Endothelial cell of umbilical vein (primary cell): ENCODE measurements around the gene SLC6A7. TPM values are rescaled to one million over a fixed set of nuclear protein-coding genes. Genes with fewer than 3 reads are reported as not detected.

Source experiments
- BruUV-seq: library from RNA; stranded (reverse); fragments of 400-500 nt; replicated peaks from 2 replicates; lab custom pipeline; 2021; lab: Mats Ljungman, UMichigan
- CTCF ChIA-PET: fragments of 300-600, 350-600 bp; sonication (Branson Sonifier 250); formaldehyde crosslinking; loops from one replicate; lab custom pipeline; 2021; ENCODE audit warnings: antibody characterized with exemption, inconsistent platforms; lab: Charles Lee
- POLR2A ChIA-PET: fragments of 300-600, 350-600 bp; sonication (Branson Sonifier 250); formaldehyde crosslinking; loops from one replicate; lab custom pipeline; 2021; ENCODE audit warnings: antibody characterized with exemption, inconsistent platforms; lab: Charles Lee
- DNase-seq: peaks from one replicate; pipeline ENCODE4 v3.0.0-alpha.2; 2011; ENCODE audit warnings: low read depth, low spot score
- FAIRE-seq: peaks from 2 replicates; lab custom pipeline; 2011; peaks lifted over from hg19 to GRCh38; lab: Jason Lieb, UNC
- H2AFZ ChIP-seq: 2 replicates; pipeline ENCODE4 v1.6.0; 2012; ENCODE audit warnings: low read depth, low read length, control low read depth, inconsistent platforms
- H3K27ac ChIP-seq: 2 replicates; pipeline ENCODE4 v1.5.1; 2011; ENCODE audit warnings: low read depth, mild to moderate bottlenecking, control low read depth, low read length, moderate library complexity; ENCODE audit not compliant: insufficient read depth
- H3K27me3 ChIP-seq, 2 experiments: 2 replicates each; pipeline versions ENCODE4 v1.6.0 to v1.6.1; 2011; ENCODE audit warnings: low read length in 2 of 2, mixed read lengths in 1 of 2; ENCODE audit not compliant: control insufficient read depth in 2 of 2, insufficient read depth in 2 of 2
- H3K36me3 ChIP-seq, 2 experiments: 2 replicates in 1 of 2; 3 replicates in 1 of 2; pipeline ENCODE4 v1.5.1; 2011; ENCODE audit warnings: low read length in 2 of 2, mild to moderate bottlenecking in 1 of 2, moderate library complexity in 1 of 2; ENCODE audit not compliant: control insufficient read depth in 2 of 2, insufficient read depth in 2 of 2; ENCODE audit errors: extremely low read depth in 1 of 2
- H3K4me1 ChIP-seq: 3 replicates; pipeline ENCODE4 v1.5.1; 2011; ENCODE audit warnings: mild to moderate bottlenecking, low read length; ENCODE audit not compliant: control insufficient read depth, insufficient read depth; ENCODE audit errors: extremely low read depth
- H3K4me2 ChIP-seq: 2 replicates; pipeline ENCODE4 v1.6.1; 2011; ENCODE audit warnings: low read length, control low read depth, mixed read lengths; ENCODE audit not compliant: insufficient read depth
- H3K4me3 ChIP-seq, 3 experiments: fragments of 200-600 bp in 1 of 3; sonication (generic), shearing (Covaris generic) in 1 of 3; replicated peaks in 1 of 3; 2 replicates each; pipeline ENCODE4 v1.5.1; 2011 to 2016; ENCODE audit warnings: control low read depth in 3 of 3, low read length in 3 of 3, mild to moderate bottlenecking in 2 of 3, inconsistent platforms in 1 of 3, low read depth in 1 of 3, moderate library complexity in 1 of 3; ENCODE audit not compliant: insufficient read depth in 1 of 3
- H3K79me2 ChIP-seq: 2 replicates; pipeline ENCODE4 v1.6.0; 2012; ENCODE audit warnings: low read length, inconsistent platforms; ENCODE audit not compliant: control insufficient read depth, insufficient read depth
- H3K9ac ChIP-seq: replicated peaks from 2 replicates; pipeline ENCODE3; 2011; ENCODE audit warnings: low read length, control low read depth; ENCODE audit not compliant: insufficient read depth; ENCODE audit errors: extremely low read depth
- H3K9me1 ChIP-seq: replicated peaks from 3 replicates; pipeline ENCODE4 v1.6.0; 2011; ENCODE audit warnings: mild to moderate bottlenecking, low read length; ENCODE audit not compliant: control insufficient read depth, insufficient read depth; ENCODE audit errors: extremely low read depth
- H3K9me3 ChIP-seq: replicated peaks from 2 replicates; pipeline ENCODE4 v1.5.1; 2012; ENCODE audit warnings: low read length, inconsistent platforms; ENCODE audit not compliant: control insufficient read depth, insufficient read depth
- H4K20me1 ChIP-seq: replicated peaks from 2 replicates; pipeline ENCODE3; 2011; ENCODE audit warnings: mild to moderate bottlenecking, low read length; ENCODE audit not compliant: control insufficient read depth, insufficient read depth; ENCODE audit errors: extremely low read depth
- CTCF ChIP-seq, 2 donors: IDR thresholded peaks; 1 replicate in 1 of 2; 2 replicates in 1 of 2; pipeline ENCODE4 v1.5.1; 2011; ENCODE audit warnings: low read length in 2 of 2, mild to moderate bottlenecking in 2 of 2, moderate library complexity in 2 of 2, control low read depth in 1 of 2, inconsistent platforms in 1 of 2, low read depth in 1 of 2; ENCODE audit not compliant: insufficient read depth in 1 of 2; ENCODE audit errors: extremely low read depth in 1 of 2
- EZH2 ChIP-seq: IDR thresholded peaks from 2 replicates; pipeline ENCODE4 v1.6.1; 2012; ENCODE audit warnings: borderline replicate concordance, low read depth, mild to moderate bottlenecking, moderate library complexity, low read length, inconsistent platforms; ENCODE audit not compliant: severe bottlenecking
- GATA2 ChIP-seq: IDR thresholded peaks from 2 replicates; pipeline ENCODE4 v1.7.0; 2011; ENCODE audit warnings: low read depth, mild to moderate bottlenecking, moderate library complexity, mixed read lengths, low read length; ENCODE audit not compliant: insufficient read length, insufficient read depth
- MYC ChIP-seq: IDR thresholded peaks from one replicate; pipeline ENCODE4 v1.6.1; 2011; ENCODE audit warnings: mild to moderate bottlenecking, low read depth, low read length
- POLR2A ChIP-seq: IDR thresholded peaks from 2 replicates; pipeline ENCODE4 v1.6.1; 2012; ENCODE audit warnings: low read depth, mild to moderate bottlenecking, control low read depth, low read length
- POLR2AphosphoS5 ChIP-seq: IDR thresholded peaks from 2 replicates; pipeline ENCODE4 v1.6.1; 2012; ENCODE audit warnings: low read depth, mild to moderate bottlenecking, control low read depth, low read length, moderate library complexity; ENCODE audit not compliant: insufficient read depth
- dilution Hi-C: fragments of 300-500 bp; cut with MboI; formaldehyde crosslinking; loops from one replicate; pipeline ENCODE4 v1.15.0; 2019; ENCODE audit warnings: low sequenced_read_pairs; ENCODE audit not compliant: extremely low pct_ligation_motif_present
- intact Hi-C: fragments of 100-400 bp; cut with micrococcal nuclease; formaldehyde crosslinking; loops from one replicate; pipeline ENCODE4 v1.10.0; 2022
- polyA plus RNA-seq, 4 experiments: library from polyadenylated mRNA; depleted of rRNA in 3 of 4; stranded (reverse) in 3 of 4; unstranded in 1 of 4; fragments of >200 nt; gene quantifications; 2 replicates each; pipeline versions ENCODE4 v1.2.1 to v1.2.3, GENCODE V29; 2011 to 2012; ENCODE audit warnings: missing spikeins in 1 of 4
- total RNA-seq: library from RNA; stranded (reverse); gene quantifications from 2 replicates; pipeline ENCODE4 v1.2.3, GENCODE V29; 2021

The SLC6A7 gene
- total and polyA plus RNA-seq, 2 donors (not counting 3 experiments of a cell fraction or from before 2014, with no cell fraction given) = not detected

GRCh38 chr5:150204590-150204960 lies 14.7 kb downstream of the SLC6A7 start:
- BruUV-seq = no TSS peak
- ChIA-PET POLR2A (no interaction called here), CTCF (interaction anchor here (2.9 kb wide), 1 partner anchor 13 kb away, joined by 17 read pairs; no protein-coding TSS in a partner anchor)
- Histone ChIP-seq H3K9me3 (no peaks in the 10 kb centered on the region), H3K4me1 (no peaks in the 10 kb centered on the region), H3K36me3 (no peaks in the 10 kb centered on the region), H3K9ac (no peak overlapping the region), H3K9me1 (no peaks in the 10 kb centered on the region), H3K79me2 (no peaks in the 10 kb centered on the region), H2AFZ (no peak overlapping the region), H3K27ac (no peak overlapping the region), H3K4me3 (no peak overlapping the region), H3K4me2 (no peak overlapping the region), H4K20me1 (no peaks in the 10 kb centered on the region), H3K27me3 (peaks cover 3 to 11% of the 10 kb centered on the region in 2 experiments)
- TF ChIP-seq POLR2A (no peak), GATA2 (no peak), CTCF (IDR thresholded peaks at IDR 0.05; ENCODE audit: extremely low read depth in 1 of 2, insufficient read depth in 1 of 2, low read depth in 1 of 2, low read length in 2 of 2) (no peak), MYC (no peak), POLR2AphosphoS5 (no peak), EZH2 (no peak)
- DNase-seq (no peak), FAIRE-seq (no peak)
- intact Hi-C loops = no loop called here
- dilution Hi-C loops = no loop called here
